NCI-H345 treated with DMSO at 0.1 percent for 48 hours (cell line): ENCODE measurements around the gene MBTPS1.

Experiments
- DNase-seq: peaks from one replicate; lab custom pipeline; 2025; ENCODE audit not compliant: unreplicated experiment; lab: John Stamatoyannopoulos, UW

Gene MBTPS1

DNA sequence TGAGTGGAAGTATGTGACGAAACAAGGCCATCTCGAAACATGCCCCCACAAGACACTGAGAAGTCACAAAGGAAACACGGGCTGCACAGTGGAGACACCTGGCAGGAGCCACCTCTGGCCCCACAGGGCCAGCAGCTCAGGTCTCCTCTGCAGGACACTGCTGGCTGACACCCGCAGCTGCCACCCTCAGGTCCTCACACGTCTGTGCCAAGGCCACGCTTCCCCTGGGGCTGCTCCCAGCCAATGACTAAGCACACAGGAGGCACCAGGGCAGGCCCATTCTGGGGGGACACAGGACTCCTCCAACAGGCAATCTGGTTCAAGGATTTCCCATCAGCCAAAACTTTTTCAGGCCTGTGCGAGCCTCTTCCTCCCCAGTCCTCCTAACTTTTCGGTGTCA, 36.4 kb downstream of the MBTPS1 start:
- DNase-seq: no peak

- no peak for DNase-seq
Observed at GRCh38 chr16:84079664-84080063, 37.1 kb downstream of the MBTPS1 start.

DNA sequence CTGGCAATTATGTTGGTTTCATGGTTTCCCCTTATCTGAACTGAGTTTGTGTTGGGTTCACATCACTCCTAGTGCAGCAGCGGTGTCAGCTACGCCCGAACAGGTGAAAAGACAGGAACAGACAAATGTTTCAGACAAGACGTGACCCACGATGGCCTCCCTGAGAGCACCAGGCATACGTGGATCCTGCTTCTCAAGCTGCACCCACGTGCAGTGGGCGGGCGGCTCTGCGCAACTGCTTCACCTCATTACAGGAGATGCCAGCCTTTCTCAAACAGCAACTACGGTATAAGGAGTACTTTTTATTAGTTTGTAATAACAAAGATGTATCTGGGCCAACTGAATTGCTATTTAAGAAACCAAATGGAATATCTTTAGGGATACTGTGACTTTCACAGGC, 41.4 kb downstream of the MBTPS1 start:
- DNase-seq: no peak

DNA sequence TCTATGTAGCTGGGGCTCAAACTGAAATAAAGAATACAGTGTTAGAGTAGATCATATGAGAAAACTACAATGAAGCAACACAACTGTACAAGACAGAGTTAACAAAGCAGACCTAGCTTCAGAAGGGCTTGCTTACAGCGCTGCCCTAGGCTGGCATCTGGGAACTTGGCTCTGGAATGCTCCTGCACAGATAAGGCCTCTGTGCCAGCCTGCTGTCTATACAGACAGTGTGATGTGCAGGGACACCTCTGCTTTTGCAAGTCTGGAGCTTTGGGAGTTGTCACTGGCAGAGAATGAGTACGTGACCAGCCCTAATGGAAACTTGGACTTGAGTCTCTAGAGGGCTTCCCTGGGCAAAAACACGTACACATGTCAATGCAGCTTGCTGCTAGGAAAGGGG, 42.0 kb downstream of the MBTPS1 start:
- DNase-seq: no peak

- no peak for DNase-seq
Observed at GRCh38 chr16:84072014-84072413, 44.7 kb downstream of the MBTPS1 start.

DNA sequence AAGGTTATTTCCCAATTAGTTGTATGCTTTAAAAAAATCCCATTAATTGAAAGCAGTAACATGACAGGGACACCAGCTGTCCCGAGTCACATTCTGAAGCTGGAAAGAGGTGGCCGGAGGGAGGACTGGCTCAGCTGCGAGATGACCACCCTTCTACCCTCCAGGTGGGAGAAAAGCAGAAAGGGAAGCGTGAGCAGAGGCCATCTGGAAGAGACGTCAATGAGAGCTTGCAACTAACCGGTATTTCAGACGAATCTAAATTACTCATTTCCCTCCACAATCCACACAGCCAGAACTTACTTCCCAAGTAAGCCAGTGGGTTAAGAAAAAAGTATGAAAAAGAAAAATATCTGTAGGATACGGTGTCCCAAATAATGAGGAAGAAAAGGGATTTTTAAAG, 45.6 kb downstream of the MBTPS1 start:
- DNase-seq: no peak

GRCh38 chr16:84069540-84069939, 47.2 kb downstream of the MBTPS1 start:
- no peak for DNase-seq

DNA sequence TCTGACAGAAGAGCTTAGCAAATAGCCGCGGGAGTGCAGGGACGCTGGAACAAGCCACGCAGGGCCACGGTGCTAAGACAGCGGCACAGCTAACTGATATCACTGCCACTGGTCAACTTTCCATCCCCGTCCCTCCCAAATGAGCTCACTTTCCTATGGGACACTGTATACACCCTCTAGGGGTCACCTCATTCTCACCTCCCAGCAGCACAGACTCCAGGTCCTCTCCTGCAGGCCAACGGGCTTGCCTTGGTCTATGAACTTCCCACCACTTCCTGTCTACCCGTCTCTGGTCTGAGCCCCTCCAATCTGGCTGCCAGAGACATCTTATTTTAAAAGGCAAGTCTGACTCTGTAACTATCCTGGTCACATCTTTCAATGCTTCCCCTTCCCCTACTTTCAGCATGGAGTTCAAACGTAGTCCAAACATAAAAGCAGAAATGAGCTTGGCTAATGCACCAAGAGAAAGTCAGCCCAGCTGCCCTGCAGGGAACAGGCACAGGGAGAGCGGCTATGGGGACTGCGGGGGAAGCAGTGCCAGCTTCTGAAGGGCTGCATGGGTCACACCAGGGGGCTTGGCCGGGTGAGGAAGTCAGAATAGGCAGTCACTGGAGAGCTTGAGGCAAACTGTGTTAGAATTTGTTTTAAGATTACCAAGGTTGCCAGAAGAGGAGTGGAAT, 47.8 kb downstream of the MBTPS1 start:
- no peak for DNase-seq

- no peak for DNase-seq
Observed at GRCh38 chr16:84068041-84068440, 48.7 kb downstream of the MBTPS1 start.

DNA sequence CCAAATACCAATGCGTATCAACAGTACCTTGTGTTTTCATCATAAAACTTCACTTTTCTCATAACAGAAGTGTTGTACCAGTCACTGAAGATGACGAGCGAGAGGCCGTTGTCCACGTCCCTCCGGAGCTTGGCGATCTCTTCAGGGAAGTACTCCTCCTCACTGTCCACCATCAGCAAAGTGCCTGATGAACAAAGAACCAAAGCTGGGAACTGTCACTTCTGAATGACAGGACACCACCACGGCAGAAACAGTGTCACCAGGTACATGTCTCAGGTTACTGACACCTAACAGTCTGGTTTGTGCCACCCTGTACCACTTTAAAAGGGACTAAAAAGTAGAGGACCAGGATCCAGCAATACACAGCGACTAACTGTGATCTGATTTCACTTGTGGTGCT, 49.1 kb downstream of the MBTPS1 start:
- no peak for DNase-seq

GRCh38 chr16:84065536-84066132, 51.1 kb downstream of the MBTPS1 start:
- DNase-seq: peak; percentile 10

DNA sequence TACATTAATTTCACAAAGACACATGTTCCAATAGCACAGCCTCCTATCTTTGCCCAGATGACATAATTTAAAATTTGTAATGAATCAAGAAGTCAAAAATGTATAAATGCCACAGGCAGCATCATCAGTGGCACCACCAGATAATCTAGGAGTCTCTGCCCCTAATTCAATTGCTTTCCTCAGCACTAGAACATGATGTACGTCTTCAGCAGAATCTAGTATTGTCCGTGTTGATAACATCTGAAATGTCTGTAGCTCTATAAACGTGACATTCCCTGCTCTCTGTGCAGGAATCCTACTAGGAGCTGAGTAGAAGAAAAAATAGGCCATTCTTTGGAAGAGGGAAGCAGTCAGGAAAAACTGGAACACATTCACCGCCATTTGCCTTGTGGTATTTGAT, 52.8 kb downstream of the MBTPS1 start:
- no peak for DNase-seq

- no peak for DNase-seq
Observed at GRCh38 chr16:84062734-84063640, 53.8 kb downstream of the MBTPS1 start.

DNA sequence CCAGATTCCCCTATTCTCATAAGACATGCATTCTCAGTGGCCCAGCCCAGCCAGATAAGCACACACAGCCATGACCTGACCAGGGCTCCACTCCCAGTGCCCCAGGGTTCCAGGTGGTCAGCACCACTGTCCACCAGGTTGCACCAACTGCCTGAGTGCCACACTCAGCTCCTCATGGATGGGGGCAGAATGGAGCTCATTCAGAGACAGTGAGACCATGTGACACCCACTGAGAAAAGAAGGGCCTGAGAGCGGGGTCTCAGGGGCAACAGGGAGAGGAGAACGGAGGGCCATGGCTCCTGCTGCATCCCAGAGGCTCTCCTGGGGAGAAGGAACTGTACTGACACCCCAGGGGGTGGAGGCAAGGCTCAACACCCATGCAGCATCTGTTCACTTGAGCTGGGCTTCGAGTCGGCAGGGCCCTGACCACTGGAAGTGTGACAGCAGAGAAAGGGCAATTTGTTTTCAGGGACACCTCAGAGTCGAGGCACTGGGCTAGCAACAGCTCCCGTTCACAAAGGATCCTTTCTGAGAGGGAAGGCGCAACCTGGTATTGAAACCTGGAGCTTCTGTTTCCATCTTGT, 55.4 kb downstream of the MBTPS1 start:
- no peak for DNase-seq

- DNase-seq: no peak
Observed at GRCh38 chr16:84059946-84060901, 56.5 kb downstream of the MBTPS1 start.

GRCh38 chr16:84059111-84059510, 57.6 kb downstream of the MBTPS1 start:
- no peak for DNase-seq

DNA sequence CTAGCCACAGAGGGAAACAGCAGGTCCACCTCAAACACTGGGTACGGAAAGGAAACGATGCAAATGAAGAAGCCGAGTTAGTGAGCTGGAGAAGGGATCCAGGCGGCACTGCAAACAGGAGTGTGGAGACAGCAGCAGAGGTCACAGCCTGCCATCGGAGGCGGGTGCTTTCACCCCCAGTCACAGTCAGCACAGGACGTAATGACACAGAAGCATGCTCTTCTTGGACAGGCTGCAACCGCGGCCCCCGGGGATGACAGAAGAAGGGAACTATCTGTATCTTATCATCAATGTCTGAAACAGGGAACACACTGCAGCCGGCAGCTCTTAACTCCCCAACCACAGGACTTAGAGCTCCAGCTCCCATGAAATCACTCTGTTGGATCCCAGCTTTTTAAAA, 58.1 kb downstream of the MBTPS1 start:
- DNase-seq: no peak

- no peak for DNase-seq
Observed at GRCh38 chr16:84058211-84058610, 58.5 kb downstream of the MBTPS1 start.

- DNase-seq: no peak
Observed at GRCh38 chr16:84056933-84057332, 59.8 kb downstream of the MBTPS1 start.

DNA sequence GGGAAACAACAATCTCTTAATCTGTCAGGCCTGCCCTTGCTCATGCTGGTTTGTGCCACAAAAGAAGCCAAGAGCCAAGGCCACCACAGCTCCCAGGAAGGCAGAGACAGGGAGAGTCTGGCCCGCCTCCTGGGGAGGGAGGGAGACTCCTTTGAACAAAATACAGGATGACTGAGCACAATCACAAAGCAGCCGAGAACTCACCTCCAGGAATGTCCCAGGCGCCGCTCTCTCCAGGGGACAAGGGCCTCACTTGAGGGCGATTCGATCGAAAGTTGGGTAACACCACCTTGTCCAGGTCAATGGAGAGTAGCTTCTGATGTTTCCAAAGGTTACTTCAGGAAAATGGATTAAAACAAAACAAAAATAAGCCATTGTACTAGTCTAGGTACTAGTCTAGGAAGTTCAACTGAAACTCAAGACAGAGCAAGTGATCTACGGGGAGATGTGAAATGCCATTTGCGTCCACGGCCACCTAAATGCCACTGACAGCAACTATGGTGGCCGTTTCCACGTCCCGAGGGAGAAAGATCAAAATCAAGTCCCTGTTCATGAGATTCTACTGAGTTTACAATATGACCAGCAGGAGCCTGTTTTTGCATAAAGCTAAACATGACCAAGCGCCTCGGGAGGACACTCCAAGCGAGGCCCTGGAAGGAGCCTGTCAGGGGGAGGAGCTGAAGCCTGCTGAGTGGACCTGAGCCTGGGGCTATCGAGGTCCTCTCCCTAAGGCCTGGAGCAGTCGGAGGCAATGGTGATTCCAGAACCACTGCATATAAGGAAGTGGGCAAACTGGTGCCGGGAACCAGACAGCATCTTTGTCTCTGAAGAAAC, 60.7 kb downstream of the MBTPS1 start:
- DNase-seq: no peak
